Activated B cell treated with CpG ODN at 0.5 μM for 24 hours (primary cell): ENCODE results near the gene PLXNA4. TPM values are rescaled to one million over a fixed set of nuclear protein-coding genes. Genes with fewer than 3 reads are reported as not detected.

Source experiments
- ATAC-seq: fragments of 200-7000 bp; cut with Tn5 transposase; one replicate; pipeline ENCODE4 v1.10.0; 2021; ENCODE audit warnings: low read depth, mild to moderate bottlenecking, moderate library complexity
- CTCF ChIA-PET: fragments of 350-600 bp; sonication (Branson Sonifier 250); formaldehyde crosslinking; loops from one replicate; lab custom pipeline; 2021; ENCODE audit warnings: antibody characterized with exemption; lab: Charles Lee
- POLR2A ChIA-PET: fragments of 350-600 bp; sonication (Branson Sonifier 250); formaldehyde crosslinking; loops from one replicate; lab custom pipeline; 2021; ENCODE audit warnings: antibody characterized with exemption; lab: Charles Lee
- DNase-seq: peaks from one replicate; pipeline ENCODE4 v3.0.0; 2022
- H3K27ac Mint-ChIP-seq: one replicate; pipeline ENCODE4 v1.8.0; 2020; ENCODE audit warnings: mixed read lengths
- H3K27me3 Mint-ChIP-seq: one replicate; pipeline ENCODE4 v1.8.0; 2021; ENCODE audit warnings: mixed read lengths
- H3K36me3 Mint-ChIP-seq: one replicate; pipeline ENCODE4 v1.8.0; 2021; ENCODE audit warnings: low read depth, mixed read lengths
- H3K4me1 Mint-ChIP-seq: one replicate; pipeline ENCODE4 v1.8.0; 2021; ENCODE audit warnings: mixed read lengths
- H3K4me3 Mint-ChIP-seq: one replicate; pipeline ENCODE4 v1.8.0; 2020; ENCODE audit warnings: mild to moderate bottlenecking, mixed read lengths
- H3K9me3 Mint-ChIP-seq: one replicate; pipeline ENCODE4 v1.8.0; 2020; ENCODE audit warnings: mixed read lengths
- intact Hi-C: fragments of 100-400 bp; cut with micrococcal nuclease; formaldehyde crosslinking; loops from one replicate; pipeline ENCODE4 v1.15.1; 2024
- total RNA-seq: library from RNA; stranded (reverse); gene quantifications from 2 replicates; pipeline ENCODE4 v1.2.3, GENCODE V29; 2022
- TF ChIP-seq, protein P1 (sequence below): fragments of 200-600 bp; IDR thresholded peaks from one replicate; pipeline ENCODE4 v1.8.0; 2022; ENCODE audit warnings: antibody characterized with exemption, mild to moderate bottlenecking

PLXNA4 gene
- total RNA-seq, 1 donor from 2014 or later: not detected

DNA sequence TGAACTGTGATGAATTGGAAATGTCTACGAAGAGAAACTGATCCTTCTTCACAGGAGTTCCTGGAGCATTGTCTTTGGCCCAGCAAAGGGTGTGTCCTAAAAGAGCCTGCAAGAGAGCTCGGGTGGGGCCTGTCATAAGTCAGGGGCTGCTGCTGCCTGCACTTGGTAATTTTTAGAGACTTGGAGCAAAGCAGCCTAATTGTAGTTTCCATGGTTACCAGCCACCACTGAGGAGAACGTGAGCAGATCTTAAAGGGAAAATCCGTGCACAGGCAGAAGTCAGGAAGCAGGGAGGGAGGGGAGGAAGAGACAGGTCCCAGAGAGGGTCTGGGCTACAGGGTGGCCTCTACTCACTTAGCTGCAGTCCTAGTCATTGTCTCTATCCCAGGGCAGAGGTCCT is 463.6 kb downstream of the PLXNA4 start:
- intact Hi-C loops: no loop called here
- CTCF ChIA-PET: no interaction called here
- POLR2A ChIA-PET: no interaction called here
- DNase-seq (no peak), ATAC-seq (no peak)
- Mint-ChIP-seq H3K27ac (no peak overlapping the region), H3K36me3 (no peaks in the 10 kb centered on the region), H3K27me3 (no peaks in the 10 kb centered on the region), H3K4me1 (no peaks in the 10 kb centered on the region), H3K4me3 (no peak overlapping the region), H3K9me3 (no peaks in the 10 kb centered on the region)
- TF ChIP-seq, protein P1, sequence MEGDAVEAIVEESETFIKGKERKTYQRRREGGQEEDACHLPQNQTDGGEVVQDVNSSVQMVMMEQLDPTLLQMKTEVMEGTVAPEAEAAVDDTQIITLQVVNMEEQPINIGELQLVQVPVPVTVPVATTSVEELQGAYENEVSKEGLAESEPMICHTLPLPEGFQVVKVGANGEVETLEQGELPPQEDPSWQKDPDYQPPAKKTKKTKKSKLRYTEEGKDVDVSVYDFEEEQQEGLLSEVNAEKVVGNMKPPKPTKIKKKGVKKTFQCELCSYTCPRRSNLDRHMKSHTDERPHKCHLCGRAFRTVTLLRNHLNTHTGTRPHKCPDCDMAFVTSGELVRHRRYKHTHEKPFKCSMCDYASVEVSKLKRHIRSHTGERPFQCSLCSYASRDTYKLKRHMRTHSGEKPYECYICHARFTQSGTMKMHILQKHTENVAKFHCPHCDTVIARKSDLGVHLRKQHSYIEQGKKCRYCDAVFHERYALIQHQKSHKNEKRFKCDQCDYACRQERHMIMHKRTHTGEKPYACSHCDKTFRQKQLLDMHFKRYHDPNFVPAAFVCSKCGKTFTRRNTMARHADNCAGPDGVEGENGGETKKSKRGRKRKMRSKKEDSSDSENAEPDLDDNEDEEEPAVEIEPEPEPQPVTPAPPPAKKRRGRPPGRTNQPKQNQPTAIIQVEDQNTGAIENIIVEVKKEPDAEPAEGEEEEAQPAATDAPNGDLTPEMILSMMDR: no peak

DNA sequence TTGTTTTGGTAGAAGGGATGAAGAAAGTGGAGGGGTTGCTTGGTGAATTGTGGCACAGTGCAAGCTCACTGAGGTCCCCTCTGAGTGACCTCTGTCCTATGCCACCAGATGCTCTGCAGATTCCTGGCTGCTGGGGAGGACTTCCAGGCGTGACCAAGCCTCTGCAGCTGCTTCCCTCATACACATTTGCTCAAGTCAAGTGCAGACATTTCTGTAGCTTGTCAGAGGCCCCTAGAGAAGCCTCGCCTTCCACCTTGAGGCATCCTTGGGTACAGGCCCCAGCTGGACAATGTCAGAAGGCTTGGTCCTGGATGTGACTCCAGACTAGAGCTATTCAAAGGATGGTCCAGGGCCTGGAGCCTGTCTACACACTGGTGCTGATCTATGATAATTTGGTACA is 464.2 kb downstream of the PLXNA4 start:
- ChIA-PET POLR2A (no interaction called here), CTCF (no interaction called here)
- intact Hi-C loops: no loop called here
- DNase-seq (no peak), ATAC-seq (no peak)
- Mint-ChIP-seq H3K4me1 (no peaks in the 10 kb centered on the region), H3K4me3 (no peak overlapping the region), H3K27me3 (no peaks in the 10 kb centered on the region), H3K27ac (no peak overlapping the region), H3K36me3 (no peaks in the 10 kb centered on the region), H3K9me3 (no peaks in the 10 kb centered on the region)
- TF ChIP-seq, protein P1: no peak

DNA sequence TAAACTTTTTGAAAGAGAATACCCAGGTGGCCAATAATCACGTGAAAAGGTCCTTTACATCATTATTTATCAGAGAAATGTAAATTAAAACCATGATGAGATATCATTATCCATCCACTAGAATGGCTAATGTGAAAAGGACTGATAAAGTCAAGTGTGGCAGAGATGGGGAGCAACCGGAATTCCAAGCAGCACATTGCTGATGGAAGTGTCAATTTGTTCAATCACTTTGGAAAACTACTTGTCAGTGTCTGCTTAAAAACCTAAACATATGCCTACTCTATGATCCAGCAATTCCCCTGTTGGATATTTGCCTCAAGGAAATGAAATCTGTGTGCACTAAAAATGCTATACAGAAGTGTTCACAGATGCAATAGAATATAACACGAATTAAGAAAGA is 465.6 kb downstream of the PLXNA4 start:
- CTCF ChIA-PET: no interaction called here
- Mint-ChIP-seq H3K4me3 (no peak overlapping the region), H3K27ac (no peak overlapping the region), H3K9me3 (no peaks in the 10 kb centered on the region), H3K36me3 (no peaks in the 10 kb centered on the region), H3K4me1 (no peaks in the 10 kb centered on the region), H3K27me3 (no peaks in the 10 kb centered on the region)
- DNase-seq (no peak), ATAC-seq (no peak)
- TF ChIP-seq, protein P1: no peak
- intact Hi-C loops: no loop called here
- POLR2A ChIA-PET: no interaction called here

DNA sequence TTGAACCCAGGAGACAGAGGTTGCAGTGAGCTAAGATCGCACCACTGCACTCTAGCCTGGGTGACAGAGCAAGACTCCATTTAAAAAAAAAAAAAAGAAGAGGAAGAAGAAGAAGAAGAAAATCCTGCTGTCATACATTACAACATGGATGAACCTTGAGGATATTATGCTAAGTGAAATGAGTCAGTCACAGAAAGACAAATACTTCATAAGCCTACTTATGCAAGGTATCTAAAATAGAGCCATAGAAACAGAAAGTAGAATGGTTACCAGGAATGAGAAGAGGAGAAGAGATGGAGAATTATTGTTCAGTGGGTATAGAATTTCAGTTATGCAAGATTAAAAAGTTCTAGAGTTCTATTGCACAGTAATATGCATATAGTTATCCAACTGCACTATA is 466.5 kb downstream of the PLXNA4 start:
- H3K36me3 Mint-ChIP-seq: no peaks in the 10 kb centered on the region
- no peak for DNase-seq
- intact Hi-C loops: no loop called here
- no peak for ATAC-seq
- POLR2A ChIA-PET: no interaction called here
- H3K9me3 Mint-ChIP-seq: no peaks in the 10 kb centered on the region
- CTCF ChIA-PET: no interaction called here
- H3K4me1 Mint-ChIP-seq: no peaks in the 10 kb centered on the region
- H3K27ac Mint-ChIP-seq: no peak overlapping the region
- TF ChIP-seq, protein P1: no peak
- no peak overlapping the region for H3K4me3 Mint-ChIP-seq
- no peaks in the 10 kb centered on the region for H3K27me3 Mint-ChIP-seq

DNA sequence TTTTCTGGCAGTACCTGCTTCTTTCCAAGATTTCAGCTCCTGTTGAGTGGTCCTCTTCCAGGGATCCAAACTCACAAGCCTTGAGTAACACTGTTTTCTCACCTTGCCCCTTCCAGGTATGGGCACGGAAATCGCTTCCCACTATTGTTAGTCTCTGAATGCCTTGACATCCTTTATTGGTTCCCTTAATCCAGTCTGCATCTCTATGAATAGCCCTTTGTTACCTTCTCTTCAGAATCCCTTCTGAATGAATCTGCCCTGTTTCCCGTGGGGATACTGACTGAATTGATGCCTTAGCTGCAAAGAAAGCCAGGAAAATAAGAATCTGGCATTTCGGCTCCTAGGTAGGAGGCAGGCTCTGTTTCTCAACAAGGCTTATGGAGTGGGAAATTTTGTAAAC is 467.7 kb downstream of the PLXNA4 start:
- H3K27me3 Mint-ChIP-seq: no peaks in the 10 kb centered on the region
- H3K4me1 Mint-ChIP-seq: no peaks in the 10 kb centered on the region
- TF ChIP-seq, protein P1: no peak
- ATAC-seq (no peak), DNase-seq (no peak)
- no peak overlapping the region for H3K27ac Mint-ChIP-seq
- CTCF ChIA-PET: no interaction called here
- intact Hi-C loops: no loop called here
- H3K36me3 Mint-ChIP-seq: no peaks in the 10 kb centered on the region
- H3K4me3 Mint-ChIP-seq: no peak overlapping the region
- POLR2A ChIA-PET: no interaction called here
- peaks cover 1% of the 10 kb centered on the region for H3K9me3 Mint-ChIP-seq
